GM10847 (cell line): ENCODE measurements around the gene RTL1.

ENCODE experiments used
- POLR2A ChIP-seq: IDR thresholded peaks from 2 replicates; pipeline ENCODE4 v1.6.1; 2011; ENCODE audit not compliant: insufficient read length; ENCODE audit errors: extremely low read depth

Gene RTL1

DNA sequence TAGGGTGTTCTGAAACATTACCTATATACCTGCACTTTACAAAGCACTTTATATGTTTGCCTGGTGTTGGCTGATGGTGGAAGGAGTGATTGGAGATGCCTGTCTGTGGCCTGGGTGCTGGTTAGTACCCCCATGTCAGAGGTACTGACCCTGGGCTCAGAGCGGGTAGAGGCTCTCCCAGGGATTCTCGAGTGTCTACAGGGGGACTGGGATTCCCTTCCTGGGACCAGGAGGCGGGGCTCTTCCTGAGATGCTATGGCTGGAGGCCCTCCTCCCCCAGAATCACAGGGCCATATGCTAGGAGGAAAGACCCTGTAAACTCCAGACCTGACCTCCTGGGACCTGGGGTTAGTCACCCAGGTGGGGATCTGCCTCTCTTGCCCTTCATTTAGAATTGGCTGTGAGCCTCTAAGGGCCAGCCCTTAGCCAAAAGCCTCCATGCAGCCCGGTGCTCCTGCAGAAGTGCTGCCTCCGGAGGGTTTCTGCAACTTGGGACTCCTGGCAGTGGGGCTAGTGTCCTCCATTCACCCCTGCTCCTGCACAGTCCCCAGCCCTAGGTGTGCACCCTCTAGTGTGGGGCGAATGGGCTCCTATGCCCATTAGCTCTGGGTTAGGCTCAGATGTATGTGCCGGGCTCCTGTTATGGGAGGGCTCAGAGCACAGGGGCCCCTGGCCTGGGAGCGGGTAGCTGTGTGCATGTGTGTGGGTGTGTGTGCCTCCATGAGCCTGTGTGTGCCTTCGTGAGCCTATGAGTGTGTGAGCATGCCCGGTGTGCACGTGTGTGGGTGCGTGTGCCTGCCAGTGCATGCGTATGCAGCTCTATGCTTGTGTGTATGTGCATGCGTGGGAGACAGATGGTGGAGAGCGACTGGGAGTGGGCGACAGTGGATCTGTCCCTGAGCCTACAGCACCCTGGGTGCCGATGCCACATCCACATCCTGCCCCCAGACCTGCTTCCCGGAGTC, 36.6 kb downstream of the RTL1 start:
- no peak for TF ChIP-seq POLR2A

DNA sequence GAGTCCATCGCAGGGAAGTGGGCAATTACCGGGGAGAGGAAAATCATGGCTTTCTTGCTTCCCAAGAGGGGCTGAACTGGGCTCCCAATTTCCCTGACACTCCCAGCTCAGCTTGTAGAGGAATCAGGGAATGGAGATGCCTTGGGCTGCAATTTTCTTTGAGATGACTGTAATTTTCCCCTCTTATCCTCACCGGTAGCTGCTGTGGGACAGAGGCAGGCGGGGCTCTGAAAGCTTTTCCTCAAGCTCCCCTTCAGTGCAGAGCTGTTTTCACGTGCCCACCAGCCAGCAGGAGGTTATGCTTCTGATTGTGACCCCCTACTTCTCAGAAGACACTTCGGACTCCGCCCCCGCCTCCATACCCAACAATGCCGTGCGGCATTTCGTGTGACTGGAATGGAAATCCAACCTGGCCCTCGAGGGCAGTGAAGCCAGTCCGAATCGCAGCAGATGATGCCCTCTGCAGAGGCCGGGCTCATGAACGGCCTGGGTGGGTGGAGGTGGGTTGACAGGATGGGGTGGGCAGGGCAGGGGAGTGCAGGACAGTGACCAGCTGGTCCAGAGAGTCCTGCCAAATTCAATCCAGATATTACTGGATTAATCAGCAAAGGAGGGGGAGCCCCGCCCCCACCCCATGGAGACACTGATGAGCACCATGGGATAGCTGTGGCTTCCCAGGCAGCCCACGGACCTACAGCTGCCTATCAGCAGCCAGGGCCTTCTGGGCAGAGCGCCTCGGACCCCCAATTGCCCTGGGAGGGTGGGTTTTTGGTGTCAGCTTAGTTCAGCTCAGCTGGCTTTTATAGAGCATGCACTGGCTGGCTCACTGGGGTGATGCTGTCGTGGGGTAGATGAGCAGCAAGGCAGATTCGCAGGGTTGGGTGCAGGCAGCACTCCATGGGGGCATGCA, 37.6 kb downstream of the RTL1 start:
- TF ChIP-seq POLR2A: no peak

DNA sequence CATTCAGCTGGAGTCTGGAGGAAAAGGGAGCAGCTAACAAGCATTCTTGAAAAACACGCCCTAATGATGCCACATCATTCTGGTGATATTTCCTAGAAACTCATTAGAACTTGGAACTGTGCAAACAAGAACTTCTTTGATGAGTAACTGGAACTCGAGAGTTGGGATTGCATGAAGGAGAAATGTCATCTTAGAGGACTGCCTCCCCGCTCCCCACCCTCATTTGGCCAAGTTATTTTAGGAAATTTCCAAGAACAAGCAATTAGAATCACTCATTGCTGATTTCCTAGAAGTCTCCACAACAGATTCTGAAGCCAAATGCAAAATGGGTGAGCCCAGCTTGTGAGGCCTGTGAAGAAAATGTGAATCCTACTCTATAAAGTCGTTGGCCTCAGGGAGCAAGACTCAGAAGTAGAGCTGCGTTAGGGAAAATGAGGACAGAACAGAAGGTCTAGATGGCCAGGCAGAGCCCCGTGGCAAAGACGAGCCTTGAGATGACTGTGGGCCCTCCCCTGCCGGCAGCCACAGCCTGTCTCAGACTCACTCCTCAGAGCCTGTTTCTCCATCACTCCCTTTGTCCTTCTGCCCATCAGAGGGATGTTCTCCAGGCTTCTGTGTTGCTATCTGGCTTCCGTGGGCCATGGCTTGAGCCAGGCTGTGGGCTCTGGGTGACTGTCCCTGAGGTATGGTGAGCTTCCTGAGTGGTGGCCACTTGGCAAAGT, 38.4 kb downstream of the RTL1 start:
- TF ChIP-seq POLR2A: no peak

DNA sequence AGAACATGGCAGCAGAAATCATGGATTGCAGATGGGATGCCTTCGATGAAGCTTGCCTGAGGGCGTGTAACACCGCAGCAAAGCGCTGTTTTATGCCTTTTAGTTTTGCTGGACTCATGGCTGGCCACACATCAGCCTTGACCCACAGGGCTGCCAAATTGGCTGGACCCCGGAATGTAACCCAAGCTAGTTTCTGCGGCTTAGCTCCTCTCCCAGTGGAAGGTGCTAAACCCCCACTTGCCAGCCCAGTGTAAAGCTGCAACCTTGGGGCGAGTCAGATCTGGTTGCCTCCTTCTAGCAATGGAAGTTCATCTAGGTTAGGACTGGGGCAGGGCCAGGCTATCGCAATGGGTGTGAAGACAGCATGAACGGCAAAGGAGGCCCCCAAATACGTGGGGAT, 39.3 kb downstream of the RTL1 start:
- TF ChIP-seq POLR2A: no peak

DNA sequence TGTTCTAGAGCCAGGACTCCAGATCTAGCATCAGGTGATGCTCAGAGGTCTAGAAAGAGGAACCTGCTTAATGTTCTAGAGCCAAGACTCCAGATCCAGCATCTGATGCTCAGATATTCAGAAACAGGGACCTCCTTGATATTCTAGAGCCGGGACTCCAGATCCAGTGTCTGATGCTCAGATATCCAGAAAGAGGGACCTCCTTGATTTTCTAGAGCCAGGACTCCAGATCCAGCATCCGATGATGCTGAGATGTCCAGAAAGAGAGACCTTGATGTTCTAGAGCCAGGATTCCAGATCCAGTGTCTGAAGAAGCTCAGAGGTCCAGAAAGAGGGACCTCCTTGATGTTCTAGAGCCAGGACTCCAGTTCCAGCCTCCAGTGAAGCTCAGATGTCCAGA, 40.7 kb downstream of the RTL1 start:
- TF ChIP-seq POLR2A: no peak

DNA sequence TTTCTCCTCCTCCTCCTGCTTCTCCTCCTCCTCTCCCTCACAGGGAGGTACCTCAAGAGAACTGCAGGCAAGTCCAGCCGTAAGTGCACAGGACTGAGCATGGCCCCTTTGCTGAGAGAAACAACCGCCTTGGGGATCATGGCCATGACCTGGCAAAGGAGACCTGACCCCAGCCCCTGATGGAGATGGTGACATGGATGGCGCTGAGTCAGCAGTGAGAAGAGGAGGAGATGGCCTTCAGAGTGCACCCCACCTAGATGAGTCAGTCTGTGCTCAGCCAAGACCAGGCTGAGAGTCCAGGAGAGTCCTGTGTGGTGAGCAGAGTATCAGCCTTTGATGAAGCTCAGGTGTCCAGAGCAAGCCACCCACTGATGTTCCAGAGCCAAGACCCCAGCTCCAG, 41.2 kb downstream of the RTL1 start:
- TF ChIP-seq POLR2A: no peak

DNA sequence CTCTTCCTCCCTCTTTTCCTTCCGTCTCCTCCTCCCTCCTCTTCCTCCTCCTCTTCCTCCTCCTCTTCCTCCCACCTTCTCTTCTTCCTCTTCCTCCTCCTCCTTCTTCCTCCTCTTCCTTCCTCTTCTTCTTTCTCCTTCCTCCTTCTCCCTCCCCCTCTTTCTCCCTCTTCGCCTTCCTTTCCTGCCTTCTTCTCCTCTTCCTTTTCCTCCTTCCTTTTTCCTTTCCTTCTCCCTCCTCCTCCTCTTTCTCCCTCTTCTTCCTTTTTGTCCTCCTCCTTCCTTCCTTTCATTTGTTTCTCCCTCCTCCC, 41.6 kb downstream of the RTL1 start:
- TF ChIP-seq POLR2A: no peak

DNA sequence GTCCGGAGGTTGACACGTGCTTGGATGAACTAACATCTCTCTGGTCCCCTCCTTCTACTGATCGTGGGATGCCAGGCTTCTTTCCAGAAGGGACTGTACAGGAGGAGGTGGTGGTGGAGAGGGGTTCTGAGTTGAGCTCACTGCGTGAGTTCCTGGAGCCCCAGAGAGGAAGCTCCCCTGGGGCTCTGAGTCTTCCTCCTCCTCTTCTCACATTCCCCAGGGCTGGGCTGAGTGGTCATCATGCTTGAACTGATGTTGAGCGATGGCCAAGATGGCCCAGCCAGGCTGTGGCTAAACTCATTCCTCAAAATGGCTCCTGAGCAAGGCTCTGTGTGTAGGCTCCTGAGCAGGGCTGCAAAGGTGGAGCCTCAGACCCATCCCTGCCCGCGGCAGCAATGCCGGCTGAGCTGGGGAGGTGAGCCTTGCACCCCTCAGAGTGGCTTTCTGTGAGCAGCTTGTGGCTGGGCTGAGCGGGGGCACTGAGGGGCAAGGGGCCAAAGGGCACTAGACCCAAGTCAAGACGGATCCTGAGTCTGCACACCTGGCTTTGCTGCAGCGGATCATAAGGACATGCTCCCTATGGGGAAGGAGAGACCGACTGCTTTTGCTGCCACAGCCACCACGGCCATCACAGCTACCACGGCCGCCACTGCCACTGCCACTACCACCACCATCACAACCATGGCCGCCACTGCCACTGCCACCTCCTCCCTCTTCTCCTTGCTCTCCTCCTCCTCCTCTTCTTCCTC, 42.2 kb downstream of the RTL1 start:
- TF ChIP-seq POLR2A: no peak

DNA sequence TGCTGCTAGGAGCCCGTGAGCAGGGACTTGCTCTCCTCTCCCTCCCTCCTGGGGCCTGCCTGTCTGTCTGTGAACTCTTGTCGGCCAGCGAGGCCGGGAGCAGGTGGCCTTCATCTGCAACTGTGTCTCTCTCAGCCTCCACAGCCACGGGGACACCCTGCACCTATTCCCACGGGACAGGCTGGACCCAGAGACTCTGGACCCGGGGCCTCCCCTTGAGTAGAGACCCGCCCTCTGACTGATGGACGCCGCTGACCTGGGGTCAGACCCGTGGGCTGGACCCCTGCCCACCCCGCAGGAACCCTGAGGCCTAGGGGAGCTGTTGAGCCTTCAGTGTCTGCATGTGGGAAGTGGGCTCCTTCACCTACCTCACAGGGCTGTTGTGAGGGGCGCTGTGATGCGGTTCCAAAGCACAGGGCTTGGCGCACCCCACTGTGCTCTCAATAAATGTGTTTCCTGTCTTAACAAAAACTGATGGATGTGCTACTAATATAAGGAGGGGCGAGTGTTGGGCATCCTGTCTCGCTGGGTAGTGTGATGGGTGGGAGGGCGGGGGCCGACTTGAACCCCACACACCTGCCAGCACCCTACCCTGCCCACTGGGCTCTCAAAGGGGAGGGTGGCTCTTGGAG, 42.9 kb downstream of the RTL1 start:
- no peak for TF ChIP-seq POLR2A

DNA sequence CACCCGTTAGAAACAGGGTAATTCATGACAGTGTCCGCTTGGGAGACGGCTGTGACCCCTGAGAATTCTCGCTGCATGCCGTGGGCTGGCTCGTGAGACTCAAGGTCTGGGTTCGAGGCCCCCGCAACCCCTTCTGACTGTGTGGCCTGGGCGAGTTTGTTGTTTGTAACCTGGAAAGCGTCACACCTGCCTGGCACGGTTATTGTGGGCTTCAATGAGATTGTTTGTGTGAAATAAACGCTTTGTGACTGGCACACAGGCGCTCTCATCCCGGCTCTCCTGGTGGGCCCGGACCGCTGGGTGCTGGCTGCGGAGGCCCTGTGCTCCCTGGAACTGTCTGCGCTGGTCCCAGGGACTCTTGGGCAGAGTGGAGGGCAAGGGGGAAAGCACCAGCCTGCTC, 43.7 kb downstream of the RTL1 start:
- TF ChIP-seq POLR2A: no peak

DNA sequence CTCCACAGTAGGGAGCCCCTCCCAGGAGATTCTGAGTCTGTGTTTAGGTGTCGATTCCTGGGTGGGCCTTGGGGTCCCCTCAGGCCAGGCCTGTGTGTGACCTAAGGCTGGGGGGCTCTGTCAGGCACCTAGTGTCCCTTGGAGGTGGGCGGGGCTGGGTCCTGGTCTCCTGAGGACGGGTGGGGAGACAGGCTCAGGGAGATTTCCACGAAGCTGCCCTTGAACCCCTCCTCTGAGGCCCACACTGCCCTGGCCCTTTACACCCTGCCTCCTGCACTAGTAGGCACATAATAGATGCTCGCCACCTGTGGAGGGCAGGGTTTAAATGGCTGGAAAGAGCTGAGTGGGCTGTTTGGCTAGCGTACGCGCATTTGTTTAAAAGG, 44.7 kb downstream of the RTL1 start:
- no peak for TF ChIP-seq POLR2A

DNA sequence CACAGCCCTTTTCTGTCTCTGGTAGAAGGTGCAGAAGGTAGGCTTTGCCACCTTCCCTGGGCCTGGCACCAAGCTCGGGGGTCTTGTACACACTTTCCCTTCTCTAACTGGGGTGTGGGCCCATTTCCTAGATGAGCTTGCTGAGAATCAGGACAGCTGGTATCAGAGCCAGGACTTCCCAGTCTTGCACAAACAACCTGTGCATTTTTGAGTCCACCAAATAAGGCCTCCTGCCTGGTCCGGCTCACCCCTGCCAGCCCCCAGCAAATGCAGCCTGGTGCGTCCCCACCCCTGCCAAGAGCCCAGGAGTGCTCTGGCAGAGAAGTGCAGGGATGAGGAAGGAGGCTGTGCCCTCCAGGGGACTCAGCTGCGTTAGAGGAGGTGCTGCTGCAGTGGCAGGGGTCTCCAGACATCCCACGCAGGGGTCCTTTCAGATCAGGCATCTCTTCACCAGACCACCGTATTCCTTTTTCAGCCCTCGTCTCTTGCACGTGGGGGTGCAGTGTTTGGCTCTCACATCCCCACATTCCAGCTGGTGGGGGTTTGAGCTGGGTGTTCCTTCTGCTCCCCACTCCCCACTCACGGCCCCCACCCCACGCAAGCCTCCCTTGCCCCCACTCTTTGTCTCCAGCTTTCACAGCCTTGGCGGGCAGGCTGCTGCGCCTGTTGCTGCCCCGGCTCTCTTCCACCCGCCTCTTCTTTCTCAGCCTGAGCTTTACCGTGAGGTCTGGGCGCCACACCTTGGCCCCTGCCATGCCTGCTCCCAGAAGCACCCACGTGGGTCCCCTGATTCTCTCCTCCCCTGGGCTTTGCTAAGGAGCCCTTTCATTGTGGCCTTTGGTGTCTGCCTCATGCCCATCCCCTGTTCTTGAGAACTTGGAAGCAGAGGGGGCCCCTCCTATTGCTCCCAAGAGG, 45.3 kb downstream of the RTL1 start:
- TF ChIP-seq POLR2A: no peak

DNA sequence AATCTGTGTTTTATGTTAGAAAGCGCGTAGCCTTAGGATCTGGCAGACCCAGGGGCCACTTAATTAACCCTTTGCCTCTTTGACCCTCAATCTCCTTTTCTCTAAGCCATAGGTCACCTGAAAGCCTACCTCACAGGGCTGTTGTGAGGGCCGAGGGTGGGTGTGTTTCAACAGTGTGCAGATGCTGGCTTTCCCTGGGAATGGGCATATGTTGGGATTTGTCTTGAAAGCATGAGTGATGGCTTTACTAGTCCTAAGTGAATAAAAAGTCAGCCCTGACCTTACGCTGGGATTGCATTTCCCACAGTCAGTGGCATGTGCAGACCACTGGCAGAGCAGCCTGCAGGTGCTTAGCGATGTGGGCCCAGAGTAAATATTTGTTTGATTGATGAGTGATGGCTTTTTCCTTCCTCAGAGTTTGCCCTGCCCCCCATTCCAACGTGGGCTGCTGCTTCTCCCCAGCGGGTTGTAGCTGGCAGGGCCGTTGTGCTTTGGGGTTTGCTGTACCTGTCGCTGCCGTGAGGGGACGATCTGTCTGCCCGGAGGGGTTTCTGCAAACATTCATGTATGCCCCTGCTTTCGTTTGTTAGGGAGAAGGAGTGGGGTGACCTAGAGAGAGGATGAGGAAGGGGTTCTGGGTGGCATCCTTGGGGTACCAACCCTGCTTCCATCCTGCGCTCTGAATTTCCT, 46.1 kb downstream of the RTL1 start:
- no peak for TF ChIP-seq POLR2A
